Keratinocyte (primary cell): ENCODE data around the gene PLEKHD1. TPM values are rescaled to one million over a fixed set of nuclear protein-coding genes. Genes with fewer than 3 reads are reported as not detected.

Experiments
- DNase-seq: peaks from one replicate; pipeline ENCODE4 v3.0.0-alpha.2; 2011; ENCODE audit warnings: low read depth, missing footprints, low spot score
- FAIRE-seq: peaks from 2 replicates; lab custom pipeline; 2011; peaks lifted over from hg19 to GRCh38; lab: Jason Lieb, UNC
- H2AFZ ChIP-seq: 2 replicates; pipeline ENCODE4 v1.6.0; 2012; ENCODE audit warnings: low read length, control low read depth, inconsistent platforms; ENCODE audit not compliant: control insufficient read depth
- H3K27ac ChIP-seq: 2 replicates; pipeline ENCODE4 v1.5.1; 2011; ENCODE audit warnings: low read length; ENCODE audit not compliant: control insufficient read depth, insufficient read depth
- H3K27me3 ChIP-seq: 3 replicates; pipeline ENCODE4 v1.6.0; 2011; ENCODE audit warnings: low read length; ENCODE audit not compliant: control insufficient read depth, insufficient read depth; ENCODE audit errors: extremely low read depth
- H3K36me3 ChIP-seq, 2 experiments: 2 replicates in 1 of 2; 3 replicates in 1 of 2; pipeline ENCODE4 v1.5.1; 2011; ENCODE audit warnings: low read length in 2 of 2, mild to moderate bottlenecking in 1 of 2; ENCODE audit not compliant: control insufficient read depth in 2 of 2, insufficient read depth in 2 of 2; ENCODE audit errors: extremely low read depth in 1 of 2
- H3K4me1 ChIP-seq: 3 replicates; pipeline ENCODE4 v1.5.1; 2011; ENCODE audit warnings: low read length; ENCODE audit not compliant: control insufficient read depth, insufficient read depth; ENCODE audit errors: extremely low read depth
- H3K4me2 ChIP-seq: 3 replicates; pipeline ENCODE4 v1.6.0; 2011; ENCODE audit warnings: low read depth, low read length; ENCODE audit not compliant: control insufficient read depth, insufficient read depth; ENCODE audit errors: extremely low read depth
- H3K4me3 ChIP-seq, 3 experiments: fragments of 200-600 bp in 1 of 3; sonication (generic) in 1 of 3; 2 replicates in 2 of 3; 3 replicates in 1 of 3; pipeline ENCODE4 v1.5.1; 2011 to 2016; ENCODE audit warnings: low read length in 3 of 3, mild to moderate bottlenecking in 3 of 3, control low read depth in 2 of 3, inconsistent platforms in 1 of 3, low read depth in 1 of 3, mixed read lengths in 1 of 3, mixed run types in 1 of 3, moderate library complexity in 1 of 3; ENCODE audit not compliant: control insufficient read depth in 2 of 3, insufficient read depth in 2 of 3; ENCODE audit errors: extremely low read depth in 1 of 3
- H3K79me2 ChIP-seq: 2 replicates; pipeline ENCODE4 v1.6.0; 2012; ENCODE audit warnings: low read length; ENCODE audit not compliant: control insufficient read depth, insufficient read depth
- H3K9ac ChIP-seq: 3 replicates; pipeline ENCODE4 v1.6.0; 2011; ENCODE audit warnings: low read length; ENCODE audit not compliant: control insufficient read depth, insufficient read depth; ENCODE audit errors: extremely low read depth
- H3K9me1 ChIP-seq: 3 replicates; pipeline ENCODE4 v1.6.0; 2011; ENCODE audit warnings: low read length; ENCODE audit not compliant: control insufficient read depth, insufficient read depth; ENCODE audit errors: extremely low read depth
- H3K9me3 ChIP-seq: 2 replicates; pipeline ENCODE4 v1.5.1; 2012; ENCODE audit warnings: low read depth, low read length; ENCODE audit not compliant: control insufficient read depth
- H4K20me1 ChIP-seq: 3 replicates; pipeline ENCODE4 v1.6.0; 2011; ENCODE audit warnings: low read length; ENCODE audit not compliant: control insufficient read depth, insufficient read depth; ENCODE audit errors: extremely low read depth
- EZH2 ChIP-seq: IDR thresholded peaks from one replicate; pipeline ENCODE4 v1.6.1; 2012; ENCODE audit warnings: inconsistent platforms, mild to moderate bottlenecking, low read length, moderate library complexity
- dilution Hi-C: fragments of 300-500 bp; cut with MboI; formaldehyde crosslinking; loops from one replicate; pipeline ENCODE4 v1.7.0; 2020; ENCODE audit warnings: low sequenced_read_pairs; ENCODE audit not compliant: extremely low pct_ligation_motif_present
- polyA plus RNA-seq, 5 experiments: library from polyadenylated mRNA; depleted of rRNA in 3 of 5; stranded (reverse) in 3 of 5; stranded (forward) in 1 of 5; unstranded in 1 of 5; fragments of >200 nt; gene quantifications; 1 replicate in 1 of 5; 2 replicates in 3 of 5; 3 replicates in 1 of 5; pipeline versions ENCODE4 v1.2.1 to v1.2.3, GENCODE V29; 2011 to 2012; ENCODE audit warnings: missing spikeins in 2 of 5, low read depth in 1 of 5, low replicate concordance in 1 of 5
- TF ChIP-seq, protein P1 (sequence below), 3 experiments: IDR thresholded peaks in 1 of 3; conservative IDR thresholded peaks in 1 of 3; optimal IDR thresholded peaks in 1 of 3; 2 replicates in 2 of 3; 3 replicates in 1 of 3; pipeline versions ENCODE3 to v1.5.1; 2011; ENCODE audit warnings: low read length in 3 of 3, mild to moderate bottlenecking in 3 of 3, moderate library complexity in 2 of 3, control low read depth in 1 of 3, inconsistent platforms in 1 of 3; ENCODE audit not compliant: insufficient read depth in 2 of 3; ENCODE audit errors: extremely low read depth in 1 of 3

PLEKHD1 gene
- polyA plus RNA-seq, 1 donor (not counting 4 experiments of a cell fraction or from before 2014, with no cell fraction given) = 0.01 TPM

DNA sequence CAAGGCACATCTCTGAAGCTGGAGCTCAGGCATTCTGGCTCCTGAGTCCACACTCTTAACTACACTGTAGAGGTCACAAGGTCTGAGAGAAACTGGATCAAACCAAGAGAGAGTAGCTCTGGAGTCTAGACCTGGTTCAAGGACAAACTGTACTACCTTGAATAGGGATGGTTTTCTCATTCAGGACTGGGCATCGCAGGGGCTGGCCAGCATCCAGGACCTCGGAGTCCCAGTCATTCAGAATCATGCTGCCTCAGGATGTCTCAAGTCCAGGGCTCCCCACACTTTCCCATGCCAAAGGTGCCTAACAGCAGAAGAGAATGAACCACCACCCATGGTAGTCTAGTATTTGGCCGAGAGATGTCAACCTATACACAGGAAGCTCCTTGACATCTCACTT lies 13.1 kb upstream of the PLEKHD1 start:
- FAIRE-seq = no peak
- Histone ChIP-seq H3K79me2 (no peaks in the 10 kb centered on the region), H4K20me1 (no peaks in the 10 kb centered on the region), H3K27me3 (peaks cover 3% of the 10 kb centered on the region), H3K4me1 (no peaks in the 10 kb centered on the region), H3K9ac (no peak overlapping the region), H3K36me3 (no peaks in the 10 kb centered on the region), H3K4me2 (no peak overlapping the region), H3K4me3 (no peak overlapping the region), H2AFZ (no peak overlapping the region), H3K9me1 (no peaks in the 10 kb centered on the region), H3K27ac (no peak overlapping the region), H3K9me3 (no peaks in the 10 kb centered on the region)
- no peak for DNase-seq
- TF ChIP-seq, protein P1, sequence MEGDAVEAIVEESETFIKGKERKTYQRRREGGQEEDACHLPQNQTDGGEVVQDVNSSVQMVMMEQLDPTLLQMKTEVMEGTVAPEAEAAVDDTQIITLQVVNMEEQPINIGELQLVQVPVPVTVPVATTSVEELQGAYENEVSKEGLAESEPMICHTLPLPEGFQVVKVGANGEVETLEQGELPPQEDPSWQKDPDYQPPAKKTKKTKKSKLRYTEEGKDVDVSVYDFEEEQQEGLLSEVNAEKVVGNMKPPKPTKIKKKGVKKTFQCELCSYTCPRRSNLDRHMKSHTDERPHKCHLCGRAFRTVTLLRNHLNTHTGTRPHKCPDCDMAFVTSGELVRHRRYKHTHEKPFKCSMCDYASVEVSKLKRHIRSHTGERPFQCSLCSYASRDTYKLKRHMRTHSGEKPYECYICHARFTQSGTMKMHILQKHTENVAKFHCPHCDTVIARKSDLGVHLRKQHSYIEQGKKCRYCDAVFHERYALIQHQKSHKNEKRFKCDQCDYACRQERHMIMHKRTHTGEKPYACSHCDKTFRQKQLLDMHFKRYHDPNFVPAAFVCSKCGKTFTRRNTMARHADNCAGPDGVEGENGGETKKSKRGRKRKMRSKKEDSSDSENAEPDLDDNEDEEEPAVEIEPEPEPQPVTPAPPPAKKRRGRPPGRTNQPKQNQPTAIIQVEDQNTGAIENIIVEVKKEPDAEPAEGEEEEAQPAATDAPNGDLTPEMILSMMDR (optimal IDR thresholded peaks at IDR 0.05 in 1 of 3, IDR thresholded peaks at IDR 0.05 in 1 of 3, conservative IDR thresholded peaks at IDR 0.05 in 1 of 3; ENCODE audit: extremely low read depth in 1 of 3, insufficient read depth in 2 of 3, low read length in 3 of 3) = no peak
- TF ChIP-seq EZH2 = no peak
- dilution Hi-C loops = no loop called here

DNA sequence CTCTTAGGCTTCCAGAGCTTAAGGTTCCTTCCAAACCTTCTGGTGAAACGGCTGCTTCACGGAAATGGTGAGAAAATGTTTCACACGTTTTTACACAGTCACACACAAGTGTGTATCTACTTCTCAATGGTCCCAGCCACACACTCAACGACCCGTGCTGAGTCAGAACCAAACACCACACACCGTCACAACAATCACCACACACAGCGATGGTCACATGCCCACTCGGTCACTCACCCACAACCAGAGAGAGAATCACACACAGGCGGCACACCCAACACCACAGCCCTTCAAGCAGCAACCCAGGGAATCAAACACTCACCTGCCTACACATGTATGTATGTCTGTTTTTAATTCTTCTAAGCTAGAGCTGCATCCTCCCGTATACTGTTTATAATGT lies 12.6 kb upstream of the PLEKHD1 start:
- no peaks in the 10 kb centered on the region for H4K20me1 ChIP-seq
- no peak overlapping the region for H3K4me3 ChIP-seq
- H3K9me3 ChIP-seq = no peaks in the 10 kb centered on the region
- H3K4me1 ChIP-seq = no peaks in the 10 kb centered on the region
- no peak overlapping the region for H3K9ac ChIP-seq
- DNase-seq (no peak), FAIRE-seq (no peak)
- dilution Hi-C loops = no loop called here
- no peak overlapping the region for H3K27ac ChIP-seq
- no peaks in the 10 kb centered on the region for H3K36me3 ChIP-seq
- H3K9me1 ChIP-seq = no peaks in the 10 kb centered on the region
- TF ChIP-seq EZH2 = no peak
- TF ChIP-seq, protein P1 (optimal IDR thresholded peaks at IDR 0.05 in 1 of 3, IDR thresholded peaks at IDR 0.05 in 1 of 3, conservative IDR thresholded peaks at IDR 0.05 in 1 of 3; ENCODE audit: extremely low read depth in 1 of 3, insufficient read depth in 2 of 3, low read length in 3 of 3) = no peak
- no peak overlapping the region for H2AFZ ChIP-seq
- H3K27me3 ChIP-seq = peaks cover 3% of the 10 kb centered on the region
- no peak overlapping the region for H3K4me2 ChIP-seq
- no peaks in the 10 kb centered on the region for H3K79me2 ChIP-seq
